AG04450 (cell line): Measurements from ENCODE around the gene TSPEAR. TPM values are rescaled to one million over a fixed set of nuclear protein-coding genes. Genes with fewer than 3 reads are reported as not detected.
"Not testable (repeated sequence)": the region's sequence is repeated elsewhere in the genome, so short reads cannot be mapped to it uniquely, and the experiment has no call there.

Experiments used
- CTCF ChIA-PET: fragments of 300-600, 350-600 bp; formaldehyde crosslinking; extraction: SDS; loops from one replicate; lab custom pipeline; 2022; ENCODE audit warnings: antibody characterized with exemption, inconsistent platforms; lab: Charles Lee
- POLR2A ChIA-PET: fragments of 350-600 bp; formaldehyde crosslinking; extraction: SDS; loops from one replicate; lab custom pipeline; 2021; ENCODE audit warnings: antibody characterized with exemption, inconsistent platforms; lab: Yijun Ruan, JAX
- DNase-seq: peaks from one replicate; pipeline ENCODE4 v3.0.0-alpha.2; 2011; ENCODE audit warnings: low read depth, low spot score
- H3K27ac ChIP-seq: one replicate; pipeline ENCODE4 v1.5.1; 2012; ENCODE audit warnings: low read depth, low read length, control low read depth
- H3K27me3 ChIP-seq: one replicate; pipeline ENCODE4 v1.6.0; 2012; ENCODE audit warnings: low read length; ENCODE audit not compliant: control insufficient read depth, insufficient read depth
- H3K4me3 ChIP-seq: 2 replicates; pipeline ENCODE4 v1.5.1; 2011; ENCODE audit warnings: mild to moderate bottlenecking, low read depth, low read length, control low read depth
- H3K9me3 ChIP-seq: 2 replicates; pipeline ENCODE4 v1.5.1; 2012; ENCODE audit warnings: low read length; ENCODE audit not compliant: control insufficient read depth, insufficient read depth
- polyA plus RNA-seq: library from polyadenylated mRNA; depleted of rRNA; stranded (reverse); fragments of >200 nt; gene quantifications from 2 replicates; pipeline ENCODE4 v1.2.3, GENCODE V29; 2011
- TF ChIP-seq, protein P1 (sequence below): IDR thresholded peaks from 2 replicates; pipeline ENCODE4 v1.5.1; 2011; ENCODE audit warnings: low read depth, low read length, control low read depth, inconsistent platforms

Gene TSPEAR
- polyA plus RNA-seq, 1 experiment: not detected

DNA sequence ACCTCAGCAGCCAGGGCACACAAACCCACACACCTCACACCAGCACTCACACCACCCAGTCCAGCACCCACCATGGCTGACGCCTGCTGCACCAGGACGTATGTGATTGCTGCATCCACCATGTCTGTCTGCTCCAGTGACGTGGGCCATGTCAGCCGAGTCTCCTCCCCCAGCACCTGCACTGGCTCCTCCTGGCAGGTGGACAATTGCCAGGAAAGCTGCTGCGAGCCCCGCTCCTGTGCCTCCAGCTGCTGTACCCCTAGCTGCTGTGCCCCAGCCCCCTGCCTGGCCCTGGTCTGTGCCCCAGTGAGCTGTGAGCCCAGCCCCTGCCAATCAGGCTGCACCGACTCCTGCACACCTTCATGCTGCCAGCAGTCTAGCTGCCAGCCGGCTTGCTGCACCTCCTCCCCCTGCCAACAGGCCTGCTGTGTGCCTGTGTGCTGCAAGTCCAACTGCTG, 99.3 kb downstream of the TSPEAR start, which contains the start of gene KRTAP10-8:
KRTAP10-8 (plus strand) TSS at position 51 of the 458 bp plus-strand sequence; CDS start at position 73, 22 bp downstream.
- H3K27me3 ChIP-seq: no peaks in the 10 kb centered on the region
- POLR2A ChIA-PET: no interaction called here
- CTCF ChIA-PET: no interaction called here
- DNase-seq: no peak
- H3K4me3 ChIP-seq: no peak within 1 kb of the TSS
- H3K9me3 ChIP-seq: peaks cover 51% of the 10 kb centered on the region
- H3K27ac ChIP-seq: no peak within 1 kb of the TSS
- TF ChIP-seq, protein P1, sequence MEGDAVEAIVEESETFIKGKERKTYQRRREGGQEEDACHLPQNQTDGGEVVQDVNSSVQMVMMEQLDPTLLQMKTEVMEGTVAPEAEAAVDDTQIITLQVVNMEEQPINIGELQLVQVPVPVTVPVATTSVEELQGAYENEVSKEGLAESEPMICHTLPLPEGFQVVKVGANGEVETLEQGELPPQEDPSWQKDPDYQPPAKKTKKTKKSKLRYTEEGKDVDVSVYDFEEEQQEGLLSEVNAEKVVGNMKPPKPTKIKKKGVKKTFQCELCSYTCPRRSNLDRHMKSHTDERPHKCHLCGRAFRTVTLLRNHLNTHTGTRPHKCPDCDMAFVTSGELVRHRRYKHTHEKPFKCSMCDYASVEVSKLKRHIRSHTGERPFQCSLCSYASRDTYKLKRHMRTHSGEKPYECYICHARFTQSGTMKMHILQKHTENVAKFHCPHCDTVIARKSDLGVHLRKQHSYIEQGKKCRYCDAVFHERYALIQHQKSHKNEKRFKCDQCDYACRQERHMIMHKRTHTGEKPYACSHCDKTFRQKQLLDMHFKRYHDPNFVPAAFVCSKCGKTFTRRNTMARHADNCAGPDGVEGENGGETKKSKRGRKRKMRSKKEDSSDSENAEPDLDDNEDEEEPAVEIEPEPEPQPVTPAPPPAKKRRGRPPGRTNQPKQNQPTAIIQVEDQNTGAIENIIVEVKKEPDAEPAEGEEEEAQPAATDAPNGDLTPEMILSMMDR: no peak

DNA sequence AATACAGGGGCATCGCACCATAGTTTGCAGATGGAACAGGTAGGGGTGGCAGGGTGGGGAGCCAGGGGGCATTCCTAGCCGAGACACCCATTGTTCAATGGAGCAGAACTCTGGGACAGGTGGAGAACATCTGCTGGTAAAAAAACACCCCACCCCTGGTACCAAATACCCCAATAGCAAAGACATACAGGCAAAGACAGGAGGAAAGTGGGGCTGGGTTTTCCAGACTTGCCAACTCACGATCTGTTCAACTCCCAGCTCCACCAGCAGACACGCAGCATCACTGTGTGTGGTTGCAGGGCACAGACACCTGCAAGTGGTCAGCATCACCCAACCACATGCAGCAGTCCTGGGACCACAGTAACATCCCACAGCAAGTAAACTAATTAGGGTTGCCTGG, 99.8 kb downstream of the TSPEAR start:
- Histone ChIP-seq H3K4me3 (no peak overlapping the region), H3K27me3 (no peaks in the 10 kb centered on the region), H3K9me3 (peaks cover 47% of the 10 kb centered on the region), H3K27ac (no peak overlapping the region)
- TF ChIP-seq, protein P1: no peak
- CTCF ChIA-PET: no interaction called here
- DNase-seq: no peak
- POLR2A ChIA-PET: no interaction called here

DNA sequence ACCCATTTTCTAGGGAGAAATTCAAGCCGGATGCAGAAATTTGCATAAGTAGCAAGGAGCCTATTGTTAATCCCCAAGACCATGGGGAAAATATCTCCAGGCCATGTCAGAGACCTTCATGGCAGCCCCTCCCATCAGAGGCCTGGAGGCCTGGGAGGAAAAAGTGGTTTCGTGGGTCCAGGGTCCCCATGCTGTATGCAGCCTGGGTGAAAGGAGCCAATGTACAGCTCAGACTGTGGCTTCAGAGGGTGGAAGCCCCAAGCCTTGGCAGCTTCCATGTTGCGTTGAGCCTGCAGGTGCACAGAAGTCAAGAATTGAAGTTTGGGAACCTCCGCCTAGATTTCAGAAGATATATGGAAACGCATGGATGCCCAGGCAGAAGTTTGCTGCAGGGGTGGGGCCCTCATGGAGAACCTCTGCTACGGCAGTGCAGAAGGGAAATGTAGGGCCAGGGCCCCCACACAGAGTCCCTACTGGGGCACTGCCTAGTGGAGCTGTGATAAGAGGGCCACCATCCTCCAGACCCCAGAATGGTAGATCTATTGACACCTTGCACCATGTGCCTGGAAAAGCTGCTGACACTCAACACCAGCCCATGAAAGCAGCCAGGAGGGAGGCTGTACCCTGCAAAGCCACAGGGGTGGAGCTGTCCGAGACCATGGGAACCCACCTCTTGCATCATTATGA, 101.1 kb downstream of the TSPEAR start:
- H3K4me3 ChIP-seq, DNase-seq, POLR2A ChIA-PET, H3K27me3 ChIP-seq, H3K27ac ChIP-seq: not testable (repeated sequence)
- CTCF ChIA-PET: interaction anchor here (1.1 kb wide), 1 partner anchor 183 kb away, joined by 3 read pairs; no protein-coding TSS in a partner anchor
- H3K9me3 ChIP-seq: peaks cover 36% of the 10 kb centered on the region

DNA sequence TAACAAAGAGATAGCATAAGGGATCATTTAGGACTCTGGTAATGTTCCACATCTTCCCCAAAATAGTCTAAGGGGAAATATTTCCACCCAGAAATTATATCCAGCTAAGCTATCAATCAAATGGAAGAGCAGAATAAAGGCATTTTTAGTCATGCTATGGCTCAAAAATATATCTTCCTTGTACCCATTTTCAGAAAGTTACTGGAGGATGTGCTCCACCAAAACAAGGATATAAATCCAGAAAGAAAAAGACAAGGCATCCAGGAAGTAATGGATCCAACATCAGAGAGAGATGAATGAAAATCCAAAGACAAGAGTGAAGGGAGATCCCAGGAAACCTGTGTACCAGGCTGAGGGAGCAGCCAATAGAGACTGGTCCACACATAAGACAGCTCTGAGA, 102.2 kb downstream of the TSPEAR start:
- no peak overlapping the region for H3K27ac ChIP-seq
- TF ChIP-seq, protein P1: no peak
- POLR2A ChIA-PET: no interaction called here
- no peak overlapping the region for H3K4me3 ChIP-seq
- H3K27me3 ChIP-seq: no peaks in the 10 kb centered on the region
- H3K9me3 ChIP-seq: peaks cover 26% of the 10 kb centered on the region
- DNase-seq: no peak
- CTCF ChIA-PET: no interaction called here

DNA sequence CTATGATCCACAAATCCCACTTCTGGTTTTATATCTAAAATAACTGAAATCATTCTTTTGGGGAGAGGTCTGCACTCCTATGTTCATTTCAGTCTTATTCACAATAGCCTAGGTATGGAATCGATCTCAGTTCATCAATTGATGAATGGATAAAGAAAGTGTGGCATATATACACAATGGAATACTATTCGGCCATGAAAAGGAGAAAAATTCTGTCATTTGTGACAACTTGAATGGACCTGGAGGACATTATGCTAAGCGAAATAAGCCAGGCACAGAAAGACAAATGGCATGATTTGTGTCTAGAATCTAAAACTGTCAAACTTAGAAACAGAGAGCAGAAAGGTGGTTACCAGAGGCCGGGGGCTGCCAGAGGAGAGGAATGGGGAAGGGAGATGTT, 104.9 kb downstream of the TSPEAR start:
- CTCF ChIA-PET: no interaction called here
- no peak for DNase-seq
- TF ChIP-seq, protein P1: no peak
- Histone ChIP-seq H3K4me3 (no peak overlapping the region), H3K9me3 (peaks cover 2% of the 10 kb centered on the region), H3K27ac (no peak overlapping the region), H3K27me3 (no peaks in the 10 kb centered on the region)
- POLR2A ChIA-PET: no interaction called here
